PC-9 (cell line): ENCODE measurements around the gene E2F7.

ENCODE experiments used
- CTCF ChIP-seq: fragments of 200-600 bp; sonication (generic); conservative IDR thresholded peaks from 2 replicates; pipeline ENCODE4 v1.6.1; 2017; ENCODE audit warnings: mixed run types, antibody characterized with exemption, mild to moderate bottlenecking, moderate library complexity
- EZH2 ChIP-seq: fragments of 200-600 bp; sonication (generic); IDR thresholded peaks from 2 replicates; pipeline ENCODE4 v1.8.0; 2017; ENCODE audit warnings: antibody characterized with exemption, low read depth

GRCh38 chr12:77060136-77060882, 5.1 kb downstream of the E2F7 start:
- TF ChIP-seq CTCF (no peak), EZH2 (no peak)
